Ishikawa (cell line): ENCODE results near the gene DAZ2.
"Not testable (repeated sequence)": the region's sequence is repeated elsewhere in the genome, so short reads cannot be mapped to it uniquely, and the experiment has no call there.

ENCODE experiments used
- EGR1 ChIP-seq: IDR thresholded peaks from 2 replicates; pipeline ENCODE4 v1.6.1; 2012
- EP300 ChIP-seq: IDR thresholded peaks from 2 replicates; pipeline ENCODE4 v1.6.1; 2012; ENCODE audit warnings: borderline replicate concordance
- FOXM1 ChIP-seq: IDR thresholded peaks from 2 replicates; pipeline ENCODE4 v1.6.1; 2012; ENCODE audit warnings: low read depth, borderline replicate concordance
- MAX ChIP-seq: IDR thresholded peaks from 2 replicates; pipeline ENCODE4 v1.6.1; 2012
- REST ChIP-seq: IDR thresholded peaks from 2 replicates; pipeline ENCODE4 v1.6.1; 2012; ENCODE audit warnings: low read depth, mild to moderate bottlenecking
- TCF12 ChIP-seq: IDR thresholded peaks from 2 replicates; pipeline ENCODE4 v1.6.1; 2012; ENCODE audit warnings: low read depth

DAZ2 gene

GRCh38 chrY:23219233-23219632, at the start of gene DAZ2:
TSS of gene DAZ2 (plus strand) at chrY:23219533. CDS start at chrY:23219741, 208 bp downstream.
- TF ChIP-seq EGR1, TCF12, FOXM1: not testable (repeated sequence)

- TF ChIP-seq MAX, REST, EP300: not testable (repeated sequence)
Observed at GRCh38 chrY:23198908-23199307, 20.4 kb upstream of the DAZ2 start, which contains the start of gene DAZ1. TSS of gene DAZ1 (minus strand) at chrY:23199008. CDS start at chrY:23198800, 208 bp downstream.
